HCT116 (cell line): Measurements from ENCODE around the gene RAB3IP. TPM values are rescaled to one million over a fixed set of nuclear protein-coding genes. Genes with fewer than 3 reads are reported as not detected.

Experiments
- ATAC-seq: fragments of 200-7000 bp; cut with Tn5 transposase; 2 replicates; pipeline ENCODE4 v1.9.1; 2020; ENCODE audit warnings: mild to moderate bottlenecking, moderate library complexity
- BruUV-seq: library from RNA; stranded (reverse); fragments of 400-500 nt; replicated peaks from 2 replicates; lab custom pipeline; 2021; lab: Mats Ljungman, UMichigan
- CTCF ChIA-PET: fragments of 300-600 bp; sonication (Branson Sonifier 250); formaldehyde crosslinking; loops from one replicate; lab custom pipeline; 2021; ENCODE audit warnings: antibody characterized with exemption; lab: Charles Lee
- POLR2A ChIA-PET: fragments of 300-600, 350-600 bp; sonication (Branson Sonifier 250); formaldehyde crosslinking; loops from one replicate; lab custom pipeline; 2021; ENCODE audit warnings: antibody characterized with exemption; lab: Charles Lee
- RAD21 ChIA-PET, 2 experiments: fragments of 300-600 bp; sonication (Branson Sonifier 250); formaldehyde crosslinking; loops; one replicate each; lab custom pipeline; 2023; ENCODE audit warnings: low total read pairs in 2 of 2; ENCODE audit not compliant: uncharacterized antibody in 2 of 2, unreplicated experiment in 2 of 2, low non-redundant PET in 1 of 2; lab: Charles Lee
- DNase-seq: peaks from one replicate; pipeline ENCODE4 v3.0.0-alpha.2; 2010; ENCODE audit warnings: low read depth, low spot score
- H2AFZ ChIP-seq: fragments of 200-600 bp; shearing (Covaris generic), sonication (generic); 2 replicates; pipeline ENCODE4 v1.6.1; 2017; ENCODE audit warnings: low read depth, mixed run types, mixed read lengths, antibody characterized with exemption, low read length; ENCODE audit not compliant: poor library complexity, severe bottlenecking
- H3K27ac ChIP-seq: 2 replicates; pipeline ENCODE4 v1.5.1; 2012; ENCODE audit warnings: low read depth, low read length
- H3K27me3 ChIP-seq: fragments of 200-600 bp; sonication (generic); 2 replicates; pipeline ENCODE4 v1.6.1; 2016; ENCODE audit warnings: mixed run types, low read length, mixed read lengths; ENCODE audit not compliant: insufficient read depth
- H3K36me3 ChIP-seq, 2 experiments: fragments of 200-500 bp in 1 of 2; fragments of 200-600 bp in 1 of 2; sonication (Bioruptor generic) in 1 of 2; sonication (generic) in 1 of 2; 2 replicates each; pipeline versions ENCODE4 v1.5.1 to v1.6.1; 2014 to 2016; ENCODE audit warnings: low read length in 2 of 2, inconsistent platforms in 1 of 2, mixed read lengths in 1 of 2, mixed run types in 1 of 2; ENCODE audit not compliant: insufficient read depth in 2 of 2, control insufficient read depth in 1 of 2
- H3K4me1 ChIP-seq, 2 experiments: fragments of 200-600 bp in 1 of 2; sonication (generic) in 1 of 2; 2 replicates each; pipeline versions ENCODE4 v1.5.1 to v1.6.1; 2012 to 2017; ENCODE audit warnings: low read length in 2 of 2, inconsistent platforms in 1 of 2, mild to moderate bottlenecking in 1 of 2, mixed read lengths in 1 of 2, mixed run types in 1 of 2, moderate library complexity in 1 of 2; ENCODE audit not compliant: insufficient read depth in 2 of 2, control insufficient read depth in 1 of 2
- H3K4me2 ChIP-seq: fragments of 200-600 bp; sonication (generic); 2 replicates; pipeline ENCODE4 v1.6.1; 2017; ENCODE audit warnings: mixed run types, low read length, mixed read lengths
- H3K4me3 ChIP-seq, 2 experiments: fragments of 200-600 bp in 1 of 2; sonication (generic) in 1 of 2; replicated peaks in 1 of 2; 2 replicates each; pipeline ENCODE4 v1.5.1; 2011 to 2016; ENCODE audit warnings: low read length in 2 of 2, control low read depth in 1 of 2, low read depth in 1 of 2, mild to moderate bottlenecking in 1 of 2, mixed read lengths in 1 of 2, mixed run types in 1 of 2
- H3K79me2 ChIP-seq: fragments of 200-600 bp; sonication (generic); 2 replicates; pipeline ENCODE4 v1.6.1; 2017; ENCODE audit warnings: mild to moderate bottlenecking, mixed run types, low read length, moderate library complexity, mixed read lengths; ENCODE audit not compliant: insufficient read depth
- H3K9ac ChIP-seq: fragments of 200-600 bp; sonication (generic); 2 replicates; pipeline ENCODE4 v1.6.1; 2016; ENCODE audit warnings: low read length, mixed read lengths
- H3K9me2 ChIP-seq: fragments of 200-600 bp; sonication (generic), shearing (Covaris generic); 2 replicates; pipeline ENCODE4 v1.6.1; 2017; ENCODE audit warnings: mixed run types, mild to moderate bottlenecking, moderate library complexity; ENCODE audit not compliant: insufficient read depth
- H3K9me3 ChIP-seq, 2 experiments: fragments of 200-500 bp in 1 of 2; fragments of 200-600 bp in 1 of 2; sonication (Bioruptor generic) in 1 of 2; sonication (generic) in 1 of 2; 2 replicates each; pipeline ENCODE4 v1.6.1; 2014 to 2017; ENCODE audit warnings: low read length in 2 of 2, mixed read lengths in 2 of 2, inconsistent platforms in 1 of 2, low read depth in 1 of 2, mild to moderate bottlenecking in 1 of 2, mixed run types in 1 of 2, moderate library complexity in 1 of 2; ENCODE audit not compliant: control insufficient read depth in 1 of 2, insufficient read depth in 1 of 2
- H4K20me1 ChIP-seq: fragments of 200-600 bp; sonication (generic), shearing (Covaris generic); 2 replicates; pipeline ENCODE4 v1.6.1; 2017; ENCODE audit warnings: mixed run types, mild to moderate bottlenecking, moderate library complexity; ENCODE audit not compliant: insufficient read depth
- ATF3 ChIP-seq: IDR thresholded peaks from 2 replicates; pipeline ENCODE4 v1.6.1; 2012
- CBX3 ChIP-seq: IDR thresholded peaks from 2 replicates; pipeline ENCODE4 v1.6.1; 2012; ENCODE audit warnings: low read depth
- CTCF ChIP-seq, 3 experiments: fragments of 200-600 bp in 1 of 3; sonication (generic) in 1 of 3; IDR thresholded peaks in 2 of 3; conservative IDR thresholded peaks in 1 of 3; 2 replicates each; pipeline ENCODE4 v1.5.1; 2012 to 2017; ENCODE audit warnings: low read depth in 2 of 3, low read length in 2 of 3, antibody characterized with exemption in 1 of 3, borderline replicate concordance in 1 of 3, control low read depth in 1 of 3, mild to moderate bottlenecking in 1 of 3, mixed read lengths in 1 of 3, mixed run types in 1 of 3, moderate library complexity in 1 of 3; ENCODE audit not compliant: insufficient read depth in 1 of 3
- EGR1 ChIP-seq: IDR thresholded peaks from 2 replicates; pipeline ENCODE4 v1.6.1; 2012; ENCODE audit warnings: low read depth
- EZH2 ChIP-seq: fragments of 200-600 bp; sonication (generic); IDR thresholded peaks from 2 replicates; pipeline ENCODE4 v1.6.1; 2017; ENCODE audit warnings: antibody characterized with exemption, mixed run types
- EZH2phosphoT487 ChIP-seq: fragments of 200-600 bp; IDR thresholded peaks from 2 replicates; pipeline ENCODE4 v1.6.1; 2018; ENCODE audit warnings: antibody characterized with exemption, borderline replicate concordance
- JUND ChIP-seq: IDR thresholded peaks from 2 replicates; pipeline ENCODE4 v1.6.1; 2012
- MAX ChIP-seq: IDR thresholded peaks from 2 replicates; pipeline ENCODE4 v1.6.1; 2012
- RAD21 ChIP-seq: IDR thresholded peaks from 2 replicates; pipeline ENCODE4 v1.6.1; 2012; ENCODE audit warnings: low read depth, mild to moderate bottlenecking
- REST ChIP-seq: IDR thresholded peaks from 2 replicates; pipeline ENCODE4 v1.6.1; 2012; ENCODE audit warnings: low read depth
- SIN3A ChIP-seq: IDR thresholded peaks from 2 replicates; pipeline ENCODE4 v1.6.1; 2012; ENCODE audit warnings: low read depth
- SP1 ChIP-seq: IDR thresholded peaks from 2 replicates; pipeline ENCODE4 v1.6.1; 2012; ENCODE audit warnings: low read depth
- SRF ChIP-seq: IDR thresholded peaks from 2 replicates; pipeline ENCODE4 v1.6.1; 2012; ENCODE audit warnings: low read depth
- TCF7L2 ChIP-seq: IDR thresholded peaks from 2 replicates; pipeline ENCODE4 v1.7.0; 2011; ENCODE audit warnings: borderline replicate concordance, inconsistent platforms; ENCODE audit not compliant: insufficient read depth, insufficient read length; ENCODE audit errors: extremely low read depth
- YY1 ChIP-seq: IDR thresholded peaks from 2 replicates; pipeline ENCODE4 v1.6.1; 2011; ENCODE audit warnings: low read length, low read depth, moderate library complexity, mild to moderate bottlenecking; ENCODE audit not compliant: insufficient replicate concordance; ENCODE audit errors: extremely low read depth
- ZFX ChIP-seq: fragments of 450-650 bp; IDR thresholded peaks from 2 replicates; pipeline ENCODE4 v1.6.1; 2017
- ZNF274 ChIP-seq: fragments of 200-500 bp; sonication (Bioruptor generic); IDR thresholded peaks from 2 replicates; pipeline ENCODE4 v1.6.1; 2014; ENCODE audit warnings: mild to moderate bottlenecking, low read depth, low read length, inconsistent platforms
- intact Hi-C: fragments of 100-400 bp; cut with micrococcal nuclease; formaldehyde crosslinking; loops from 2 replicates; pipeline ENCODE4 v1.10.0; 2022
- total RNA-seq: library from RNA; stranded (reverse); gene quantifications from one replicate; pipeline ENCODE4 v1.2.1, GENCODE V29; 2021; ENCODE audit not compliant: unreplicated experiment

The RAB3IP gene
- total RNA-seq, 1 experiment from 2014 or later, result 31.3 TPM

- Histone ChIP-seq H2AFZ (no peak overlapping the region), H4K20me1 (no peaks in the 10 kb centered on the region), H3K4me1 (no peaks in the 10 kb centered on the region), H3K27me3 (no peaks in the 10 kb centered on the region), H3K9ac (no peak overlapping the region), H3K9me3 (peaks cover 0 to 7% of the 10 kb centered on the region in 2 experiments; a peak in 3 of 4 replicates), H3K79me2 (peaks cover 10% of the 10 kb centered on the region), H3K9me2 (no peaks in the 10 kb centered on the region), H3K4me2 (no peak overlapping the region), H3K4me3 (no peak overlapping the region), H3K36me3 (peaks cover 0 to 20% of the 10 kb centered on the region in 2 experiments; a peak in 1 of 4 replicates), H3K27ac (no peak overlapping the region)
- CTCF ChIA-PET, result no interaction called here
- DNase-seq, result no peak
- POLR2A ChIA-PET, result no interaction called here
- no TSS peak for BruUV-seq
- no peak for TF ChIP-seq RAD21
- no peak for TF ChIP-seq JUND
- TF ChIP-seq CTCF (IDR thresholded peaks at IDR 0.05 in 2 of 3, conservative IDR thresholded peaks at IDR 0.05 in 1 of 3; ENCODE audit: borderline replicate concordance in 1 of 3, insufficient read depth in 1 of 3, low read depth in 2 of 3, low read length in 2 of 3), result no peak
- no peak for TF ChIP-seq YY1
- TF ChIP-seq EZH2phosphoT487, result no peak
- TF ChIP-seq TCF7L2, result no peak
- no peak for TF ChIP-seq SRF
- no peak for TF ChIP-seq REST
- no peak for TF ChIP-seq EZH2
- TF ChIP-seq CBX3, result no peak
- no peak for TF ChIP-seq ATF3
- TF ChIP-seq MAX, result no peak
- TF ChIP-seq SP1, result no peak
- no peak for TF ChIP-seq ZFX
- TF ChIP-seq EGR1, result no peak
- TF ChIP-seq SIN3A, result no peak
- TF ChIP-seq ZNF274, result no peak
- ATAC-seq, result no peak
- RAD21 ChIA-PET, result no interaction called here
- intact Hi-C loops, result no loop called here
These were observed 26.9 kb downstream of the RAB3IP start for GRCh38 chr12:69765515-69765914.
